Testis (tissue), 2 donors: Measurements from ENCODE around the gene AHCYL2.
"Not testable (repeated sequence)": the region's sequence is repeated elsewhere in the genome, so short reads cannot be mapped to it uniquely, and the experiment has no call there.

Experiments used
- POLR2A ChIP-seq: fragments of 450-650 bp; IDR thresholded peaks from one replicate; pipeline ENCODE4 v1.6.1; 2017; ENCODE audit warnings: antibody characterized with exemption, mild to moderate bottlenecking, moderate library complexity
- TF ChIP-seq, protein P1 (sequence below), 3 experiments: fragments of 450-650 bp in 2 of 3; fragments of 200-600 bp in 1 of 3; sonication (generic) in 1 of 3; IDR thresholded peaks; one replicate each; pipeline ENCODE4 v1.5.1; 2016 to 2019; ENCODE audit warnings: antibody characterized with exemption in 3 of 3, mild to moderate bottlenecking in 2 of 3, moderate library complexity in 1 of 3

DNA sequence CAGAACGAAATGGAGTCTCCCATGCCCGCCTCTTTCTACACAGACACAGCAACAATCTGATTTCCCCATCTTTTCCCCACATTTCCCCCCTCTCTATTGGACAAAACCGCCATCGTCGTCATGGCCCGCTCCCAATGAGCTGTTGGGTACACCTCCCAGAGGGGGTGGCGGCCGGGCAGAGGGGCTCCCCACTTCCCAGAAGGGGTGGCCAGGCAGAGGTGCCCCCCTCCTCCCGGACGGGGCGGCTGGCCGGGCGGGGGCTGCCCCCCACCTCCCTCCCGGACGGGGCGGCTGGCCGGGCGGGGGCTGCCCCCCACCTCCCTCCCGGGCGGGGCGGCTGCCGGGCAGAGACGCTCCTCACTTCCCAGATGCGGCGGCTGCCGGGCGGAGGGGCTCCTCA, 251.1 kb downstream of the AHCYL2 start:
- TF ChIP-seq, protein P1, sequence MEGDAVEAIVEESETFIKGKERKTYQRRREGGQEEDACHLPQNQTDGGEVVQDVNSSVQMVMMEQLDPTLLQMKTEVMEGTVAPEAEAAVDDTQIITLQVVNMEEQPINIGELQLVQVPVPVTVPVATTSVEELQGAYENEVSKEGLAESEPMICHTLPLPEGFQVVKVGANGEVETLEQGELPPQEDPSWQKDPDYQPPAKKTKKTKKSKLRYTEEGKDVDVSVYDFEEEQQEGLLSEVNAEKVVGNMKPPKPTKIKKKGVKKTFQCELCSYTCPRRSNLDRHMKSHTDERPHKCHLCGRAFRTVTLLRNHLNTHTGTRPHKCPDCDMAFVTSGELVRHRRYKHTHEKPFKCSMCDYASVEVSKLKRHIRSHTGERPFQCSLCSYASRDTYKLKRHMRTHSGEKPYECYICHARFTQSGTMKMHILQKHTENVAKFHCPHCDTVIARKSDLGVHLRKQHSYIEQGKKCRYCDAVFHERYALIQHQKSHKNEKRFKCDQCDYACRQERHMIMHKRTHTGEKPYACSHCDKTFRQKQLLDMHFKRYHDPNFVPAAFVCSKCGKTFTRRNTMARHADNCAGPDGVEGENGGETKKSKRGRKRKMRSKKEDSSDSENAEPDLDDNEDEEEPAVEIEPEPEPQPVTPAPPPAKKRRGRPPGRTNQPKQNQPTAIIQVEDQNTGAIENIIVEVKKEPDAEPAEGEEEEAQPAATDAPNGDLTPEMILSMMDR (IDR thresholded peaks at IDR 0.05), result not testable (repeated sequence)
- TF ChIP-seq POLR2A, result not testable (repeated sequence)
